SK-N-SH (cell line): ENCODE measurements around the gene PVRIG. TPM values are rescaled to one million over a fixed set of nuclear protein-coding genes. Genes with fewer than 3 reads are reported as not detected.

ENCODE experiments used
- CTCF ChIA-PET: fragments of 300-600, 350-600 bp; formaldehyde crosslinking; extraction: SDS; loops from one replicate; lab custom pipeline; 2021; lab: Yijun Ruan, JAX
- POLR2A ChIA-PET: fragments of 350-600 bp; sonication (Branson Sonifier 250); formaldehyde crosslinking; extraction: SDS; loops from one replicate; lab custom pipeline; 2020; ENCODE audit warnings: antibody characterized with exemption, inconsistent platforms; lab: Yijun Ruan, JAX
- DNase-seq: peaks from one replicate; pipeline ENCODE4 v3.0.0; 2012
- H2AFZ ChIP-seq: fragments of 200-600 bp; sonication (generic); 2 replicates; pipeline ENCODE4 v1.8.1; 2016; ENCODE audit warnings: antibody characterized with exemption, mild to moderate bottlenecking, low read depth
- H3F3A ChIP-seq: fragments of 200-600 bp; sonication (generic); replicated peaks from 2 replicates; pipeline ENCODE3; 2016; ENCODE audit warnings: antibody characterized with exemption, mild to moderate bottlenecking; ENCODE audit not compliant: insufficient read depth
- H3K27ac ChIP-seq, 2 experiments: fragments of 200-500 bp in 1 of 2; fragments of 200-600 bp in 1 of 2; sonication (Bioruptor generic) in 1 of 2; sonication (generic), shearing (Covaris generic) in 1 of 2; 2 replicates each; pipeline versions ENCODE4 v1.5.1 to v1.6.1; 2014 to 2016; ENCODE audit warnings: low read depth in 2 of 2, inconsistent platforms in 1 of 2, low read length in 1 of 2, mild to moderate bottlenecking in 1 of 2, mixed read lengths in 1 of 2
- H3K27me3 ChIP-seq: fragments of 200-600 bp; sonication (generic), shearing (Covaris generic); 2 replicates; pipeline ENCODE4 v1.6.1; 2016; ENCODE audit warnings: mixed run types; ENCODE audit not compliant: insufficient read depth
- H3K36me3 ChIP-seq, 2 experiments: fragments of 200-500 bp in 1 of 2; fragments of 200-600 bp in 1 of 2; sonication (Bioruptor generic) in 1 of 2; sonication (generic) in 1 of 2; replicated peaks in 1 of 2; 2 replicates each; pipeline versions ENCODE3 to v1.5.1; 2014 to 2016; ENCODE audit warnings: low read length in 1 of 2, mild to moderate bottlenecking in 1 of 2; ENCODE audit not compliant: insufficient read depth in 2 of 2, control insufficient read depth in 1 of 2
- H3K4me1 ChIP-seq, 2 experiments: fragments of 200-500 bp in 1 of 2; fragments of 200-600 bp in 1 of 2; sonication (Bioruptor generic) in 1 of 2; sonication (generic), shearing (Covaris generic) in 1 of 2; 2 replicates each; pipeline versions ENCODE4 v1.5.1 to v1.6.1; 2014 to 2016; ENCODE audit warnings: low read depth in 1 of 2, low read length in 1 of 2, mixed run types in 1 of 2; ENCODE audit not compliant: insufficient read depth in 2 of 2, control insufficient read depth in 1 of 2
- H3K4me2 ChIP-seq: fragments of 200-600 bp; sonication (generic), shearing (Covaris generic); 2 replicates; pipeline ENCODE4 v1.6.1; 2017; ENCODE audit warnings: mixed run types
- H3K4me3 ChIP-seq, 2 experiments: fragments of 200-500 bp in 1 of 2; fragments of 200-600 bp in 1 of 2; sonication (Bioruptor generic) in 1 of 2; sonication (generic), shearing (Covaris generic) in 1 of 2; 2 replicates each; pipeline versions ENCODE4 v1.5.1 to v1.8.1; 2014 to 2016; ENCODE audit warnings: low read depth in 2 of 2, inconsistent platforms in 1 of 2, low read length in 1 of 2, mild to moderate bottlenecking in 1 of 2, mixed read lengths in 1 of 2, moderate library complexity in 1 of 2
- H3K79me2 ChIP-seq: fragments of 200-600 bp; sonication (generic); 2 replicates; pipeline ENCODE4 v1.8.1; 2017; ENCODE audit warnings: mild to moderate bottlenecking; ENCODE audit not compliant: insufficient read depth
- H3K9ac ChIP-seq: fragments of 200-600 bp; sonication (generic); 2 replicates; pipeline ENCODE4 v1.6.1; 2017; ENCODE audit warnings: mixed run types
- H3K9me2 ChIP-seq: fragments of 200-600 bp; sonication (generic); 2 replicates; pipeline ENCODE4 v1.6.1; 2017; ENCODE audit warnings: mixed run types
- H3K9me3 ChIP-seq: fragments of 200-600 bp; sonication (generic); 2 replicates; pipeline ENCODE4 v1.6.1; 2017; ENCODE audit warnings: mixed run types, mild to moderate bottlenecking, moderate library complexity
- H4K20me1 ChIP-seq: fragments of 200-600 bp; sonication (generic); 2 replicates; pipeline ENCODE4 v1.6.1; 2017; ENCODE audit warnings: mild to moderate bottlenecking, mixed run types; ENCODE audit not compliant: insufficient read depth
- EP300 ChIP-seq, 2 experiments: IDR thresholded peaks; 2 replicates each; pipeline versions ENCODE4 v1.4.0 to v1.6.1; 2012; ENCODE audit warnings: borderline replicate concordance in 1 of 2, low read depth in 1 of 2, low read length in 1 of 2
- EZH2phosphoT487 ChIP-seq: fragments of 200-600 bp; sonication (generic); IDR thresholded peaks from 2 replicates; pipeline ENCODE4 v1.6.1; 2017; ENCODE audit warnings: low read depth, mixed run types, mild to moderate bottlenecking, antibody characterized with exemption, moderate library complexity, borderline replicate concordance
- FOXM1 ChIP-seq: IDR thresholded peaks from 2 replicates; pipeline ENCODE4 v1.4.0; 2012; ENCODE audit warnings: low read depth, mild to moderate bottlenecking
- NFIC ChIP-seq: IDR thresholded peaks from 2 replicates; pipeline ENCODE4 v1.4.0; 2012; ENCODE audit warnings: borderline replicate concordance
- NRF1 ChIP-seq: IDR thresholded peaks from 2 replicates; pipeline ENCODE4 v1.6.1; 2012; ENCODE audit warnings: low read depth, mild to moderate bottlenecking, low read length
- PBX3 ChIP-seq: IDR thresholded peaks from 2 replicates; pipeline ENCODE4; 2012
- POLR2AphosphoS5 ChIP-seq: IDR thresholded peaks from 2 replicates; pipeline ENCODE4 v1.6.1; 2012; ENCODE audit warnings: low read depth, low read length
- RAD21 ChIP-seq: IDR thresholded peaks from 2 replicates; pipeline ENCODE4 v1.6.1; 2012; ENCODE audit warnings: mild to moderate bottlenecking, low read length
- REST ChIP-seq: IDR thresholded peaks from 2 replicates; pipeline ENCODE4 v1.6.1; 2012; ENCODE audit warnings: mild to moderate bottlenecking, low read depth, low read length, moderate library complexity
- SIN3A ChIP-seq: IDR thresholded peaks from 2 replicates; pipeline ENCODE4 v1.6.1; 2012; ENCODE audit warnings: low read depth, mild to moderate bottlenecking, low read length, moderate library complexity, borderline replicate concordance
- SMC3 ChIP-seq: IDR thresholded peaks from 2 replicates; pipeline ENCODE4 v1.6.1; 2012; ENCODE audit warnings: low read depth, low read length, improper control_type of control experiment
- TAF1 ChIP-seq: IDR thresholded peaks from 2 replicates; pipeline ENCODE4 v1.6.1; 2012; ENCODE audit warnings: low read depth, mild to moderate bottlenecking, low read length, moderate library complexity, borderline replicate concordance
- TEAD4 ChIP-seq: IDR thresholded peaks from 2 replicates; pipeline ENCODE4 v1.4.0; 2012; ENCODE audit warnings: mild to moderate bottlenecking, borderline replicate concordance; ENCODE audit not compliant: insufficient read depth
- WGBS: methylation state at CpG from one replicate; pipeline ENCODE4 v1.1.6; 2017; ENCODE audit warnings: low lambda C conversion rate; 5-methylcytosine and 5-hydroxymethylcytosine counted together
- polyA plus RNA-seq, 3 experiments: library from polyadenylated mRNA; depleted of rRNA; stranded (reverse); fragments of >200 nt; gene quantifications; 2 replicates each; pipeline ENCODE4 v1.2.3, GENCODE V29; 2012
- TF ChIP-seq, protein P1 (sequence below): fragments of 150-350 bp; IDR thresholded peaks from 2 replicates; pipeline ENCODE4 v1.6.1; 2017; ENCODE audit warnings: antibody characterized with exemption, low read length, low read depth, borderline replicate concordance

Gene PVRIG
- polyA plus RNA-seq, 1 of the 3 experiments (the other 2 are of a cell fraction): not detected

- H3K27ac ChIP-seq: no peak overlapping the region
- DNase-seq: no peak
- no peak overlapping the region for H3K4me3 ChIP-seq
- no peaks in the 10 kb centered on the region for H3F3A ChIP-seq
- H3K9ac ChIP-seq: no peak overlapping the region
- CTCF ChIA-PET: interaction anchor here (0.6 to 1.1 kb wide), 3 partner anchors 9 to 72 kb away, joined by 3 to 13 read pairs (median 5); no protein-coding TSS in a partner anchor
- H3K9me2 ChIP-seq: no peaks in the 10 kb centered on the region
- TF ChIP-seq NFIC (no peak), SMC3 (no peak), SIN3A (no peak), NRF1 (no peak), RAD21 (no peak), FOXM1 (no peak), TAF1 (no peak), REST (no peak), PBX3 (no peak), TEAD4 (no peak), POLR2AphosphoS5 (no peak), EP300 (IDR thresholded peaks at IDR 0.05; ENCODE audit: borderline replicate concordance in 1 of 2, low read depth in 1 of 2, low read length in 1 of 2) (no peak), EZH2phosphoT487 (no peak)
- TF ChIP-seq, protein P1, sequence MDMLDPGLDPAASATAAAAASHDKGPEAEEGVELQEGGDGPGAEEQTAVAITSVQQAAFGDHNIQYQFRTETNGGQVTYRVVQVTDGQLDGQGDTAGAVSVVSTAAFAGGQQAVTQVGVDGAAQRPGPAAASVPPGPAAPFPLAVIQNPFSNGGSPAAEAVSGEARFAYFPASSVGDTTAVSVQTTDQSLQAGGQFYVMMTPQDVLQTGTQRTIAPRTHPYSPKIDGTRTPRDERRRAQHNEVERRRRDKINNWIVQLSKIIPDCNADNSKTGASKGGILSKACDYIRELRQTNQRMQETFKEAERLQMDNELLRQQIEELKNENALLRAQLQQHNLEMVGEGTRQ: no peak
- no peak overlapping the region for H3K4me2 ChIP-seq
- no peaks in the 10 kb centered on the region; the same call in 1 of the 2 replicates for H3K27me3 ChIP-seq
- H3K79me2 ChIP-seq: no peaks in the 10 kb centered on the region
- H4K20me1 ChIP-seq: no peaks in the 10 kb centered on the region
- WGBS: 78% methylated on average over 9 of the region's 9 CpGs
- no peaks in the 10 kb centered on the region for H3K4me1 ChIP-seq
- POLR2A ChIA-PET: no interaction called here
- no peaks in the 10 kb centered on the region for H3K36me3 ChIP-seq
- no peak overlapping the region for H2AFZ ChIP-seq
- no peaks in the 10 kb centered on the region for H3K9me3 ChIP-seq
Measured at GRCh38 chr7:100204454-100204853, 15.3 kb upstream of the PVRIG start.
